Measurements from ENCODE around the gene PGA4. TPM values are rescaled to one million over a fixed set of nuclear protein-coding genes. Genes with fewer than 3 reads are reported as not detected.

Gene PGA4
- total RNA-seq, 4 donors from 2014 or later, result 1.3 TPM; not detected in 3

- no peak overlapping the region for H3K4me3 ChIP-seq
- TF ChIP-seq, protein P1, sequence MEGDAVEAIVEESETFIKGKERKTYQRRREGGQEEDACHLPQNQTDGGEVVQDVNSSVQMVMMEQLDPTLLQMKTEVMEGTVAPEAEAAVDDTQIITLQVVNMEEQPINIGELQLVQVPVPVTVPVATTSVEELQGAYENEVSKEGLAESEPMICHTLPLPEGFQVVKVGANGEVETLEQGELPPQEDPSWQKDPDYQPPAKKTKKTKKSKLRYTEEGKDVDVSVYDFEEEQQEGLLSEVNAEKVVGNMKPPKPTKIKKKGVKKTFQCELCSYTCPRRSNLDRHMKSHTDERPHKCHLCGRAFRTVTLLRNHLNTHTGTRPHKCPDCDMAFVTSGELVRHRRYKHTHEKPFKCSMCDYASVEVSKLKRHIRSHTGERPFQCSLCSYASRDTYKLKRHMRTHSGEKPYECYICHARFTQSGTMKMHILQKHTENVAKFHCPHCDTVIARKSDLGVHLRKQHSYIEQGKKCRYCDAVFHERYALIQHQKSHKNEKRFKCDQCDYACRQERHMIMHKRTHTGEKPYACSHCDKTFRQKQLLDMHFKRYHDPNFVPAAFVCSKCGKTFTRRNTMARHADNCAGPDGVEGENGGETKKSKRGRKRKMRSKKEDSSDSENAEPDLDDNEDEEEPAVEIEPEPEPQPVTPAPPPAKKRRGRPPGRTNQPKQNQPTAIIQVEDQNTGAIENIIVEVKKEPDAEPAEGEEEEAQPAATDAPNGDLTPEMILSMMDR (IDR thresholded peaks at IDR 0.05), result no peak
- TF ChIP-seq POLR2A (IDR thresholded peaks at IDR 0.05), result no peak
- 82 to 85% methylated on average over 10 to 14 of the region's 14 CpGs for WGBS, 2 donors
- intact Hi-C loops (cut with DNase I), result no loop called here
- no peaks in the 10 kb centered on the region for H3K9me3 ChIP-seq
- peaks cover 5 to 43% (median 24%) of the 10 kb centered on the region in 3 donors for H3K4me1 ChIP-seq
- H3K27ac ChIP-seq, result no peak overlapping the region
- H3K27me3 ChIP-seq, result peaks cover 0 to 27% (median 0%) of the 10 kb centered on the region in 4 donors
- no peaks in the 10 kb centered on the region for H3K36me3 ChIP-seq
- no peak for DNase-seq
Measured at GRCh38 chr11:61277186-61278000, 55.2 kb downstream of the PGA4 start.

DNA sequence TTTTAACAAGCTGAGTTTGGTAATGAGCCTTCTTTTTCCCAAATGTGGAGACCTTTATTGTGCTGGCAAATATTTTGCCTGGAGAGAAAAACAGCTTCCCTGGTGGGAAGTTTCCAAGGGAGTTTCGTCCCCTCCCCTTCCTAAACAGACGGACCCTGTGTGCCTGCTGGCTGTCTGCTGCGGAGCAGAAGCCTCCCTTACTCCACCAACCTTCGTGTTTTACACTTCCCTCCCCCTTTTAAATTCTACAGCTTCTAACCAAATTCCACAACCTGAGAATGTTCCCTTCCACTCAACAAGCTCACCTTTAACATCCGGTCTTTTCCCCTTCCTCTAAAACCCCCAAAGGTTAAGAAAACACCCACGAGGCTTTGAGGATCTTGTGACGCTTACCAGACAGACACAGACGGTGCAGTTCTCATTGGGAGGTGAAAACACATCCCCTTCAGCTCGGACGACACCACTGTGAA is 55.9 kb downstream of the PGA4 start:
- no peak for DNase-seq
- H3K27ac ChIP-seq, result no peak overlapping the region
- WGBS, 2 donors, result 62 to 80% methylated on average over 8 to 10 of the region's 10 CpGs
- no peaks in the 10 kb centered on the region for H3K36me3 ChIP-seq
- intact Hi-C loops (cut with DNase I), result no loop called here
- H3K27me3 ChIP-seq, result peaks cover 0 to 29% (median 0%) of the 10 kb centered on the region in 4 donors
- peaks cover 5 to 40% (median 24%) of the 10 kb centered on the region in 3 donors for H3K4me1 ChIP-seq
- TF ChIP-seq POLR2A (IDR thresholded peaks at IDR 0.05), result no peak
- TF ChIP-seq, protein P1 (IDR thresholded peaks at IDR 0.05), result no peak
- H3K4me3 ChIP-seq, result no peak overlapping the region
- no peaks in the 10 kb centered on the region for H3K9me3 ChIP-seq

- Histone ChIP-seq H3K9me3 (no peaks in the 10 kb centered on the region), H3K36me3 (no peaks in the 10 kb centered on the region), H3K27me3 (peaks cover 0 to 28% (median 0%) of the 10 kb centered on the region in 4 donors), H3K4me1 (peaks cover 0 to 24% (median 15%) of the 10 kb centered on the region in 3 donors), H3K27ac (no peak overlapping the region), H3K4me3 (no peak overlapping the region)
- WGBS, 2 donors, result 51 to 54% methylated on average over 11 of the region's 12 CpGs
- intact Hi-C loops (cut with DNase I), result no loop called here
- DNase-seq, result no peak
- TF ChIP-seq, protein P1 (IDR thresholded peaks at IDR 0.05), result no peak
- no peak for TF ChIP-seq POLR2A (IDR thresholded peaks at IDR 0.05)
Measured at GRCh38 chr11:61279934-61280659, 58.0 kb downstream of the PGA4 start.

GRCh38 chr11:61280883-61281580 is 58.9 kb downstream of the PGA4 start:
- 79 to 83% methylated on average over 15 to 16 of the region's 20 CpGs for WGBS, 2 donors
- intact Hi-C loops (cut with DNase I), result no loop called here
- no peak for DNase-seq
- peaks cover 0 to 25% (median 0%) of the 10 kb centered on the region in 4 donors for H3K27me3 ChIP-seq
- peaks cover 0 to 24% (median 15%) of the 10 kb centered on the region in 3 donors for H3K4me1 ChIP-seq
- no peaks in the 10 kb centered on the region for H3K9me3 ChIP-seq
- no peak overlapping the region for H3K27ac ChIP-seq
- no peaks in the 10 kb centered on the region for H3K36me3 ChIP-seq
- H3K4me3 ChIP-seq, result peak overlapping the region in 1 of 4 donors; percentile 53
- TF ChIP-seq POLR2A (IDR thresholded peaks at IDR 0.05), result no peak
- TF ChIP-seq, protein P1 (IDR thresholded peaks at IDR 0.05), result no peak

Other genes starting within 250 kb of the PGA4 start
- 1 to 10 TPM in 3 of 4 donors, under 1 TPM in 1; 0.75 to 5.8 (median 2.2) TPM for gene CD5, start 119.9 kb upstream of the PGA4 start, total RNA-seq
- gene VPS37C, start 60.9 kb upstream of the PGA4 start, total RNA-seq, result 10 to 100 TPM; 12.6 to 23.5 (median 18.0) TPM
- not detected for gene PGA3, start 18.8 kb upstream of the PGA4 start, total RNA-seq
- under 1 TPM in 2 of 4 donors, not detected in 2; 0.19 to 0.22 TPM for gene PGA5, start 18.8 kb downstream of the PGA4 start, total RNA-seq
- gene VWCE, start 73.0 kb downstream of the PGA4 start, total RNA-seq, result 1 to 10 TPM in 1 of 4 donors, under 1 TPM in 3; 0.09 to 1.5 (median 0.30) TPM
- gene DDB1, start 110.8 kb downstream of the PGA4 start, total RNA-seq, result 100 to 1,000 TPM in 3 of 4 donors, 10 to 100 TPM in 1; 98.9 to 146 (median 127) TPM
- 10 to 100 TPM; 19.8 to 29.2 (median 26.4) TPM for gene TKFC, start 110.9 kb downstream of the PGA4 start, total RNA-seq
- gene CYB561A3, start 139.5 kb downstream of the PGA4 start, total RNA-seq, result 10 to 100 TPM; 23.9 to 44.3 (median 27.9) TPM
- gene TMEM138, start 140.0 kb downstream of the PGA4 start, total RNA-seq, result 10 to 100 TPM; 14.6 to 28.1 (median 20.7) TPM
- gene TMEM216, start 170.2 kb downstream of the PGA4 start, total RNA-seq, result 10 to 100 TPM in 2 of 4 donors, 1 to 10 TPM in 2; 4.4 to 22.7 (median 11.6) TPM
- gene CPSF7, start 207.6 kb downstream of the PGA4 start, total RNA-seq, result 10 to 100 TPM; 24.4 to 44.1 (median 34.3) TPM
- 10 to 100 TPM; 26.0 to 62.9 (median 43.7) TPM for gene SDHAF2, start 207.8 kb downstream of the PGA4 start, total RNA-seq

All from esophagus squamous epithelium (tissue), 5 donors.